Measurements from ENCODE around the gene CNR1.

DNA sequence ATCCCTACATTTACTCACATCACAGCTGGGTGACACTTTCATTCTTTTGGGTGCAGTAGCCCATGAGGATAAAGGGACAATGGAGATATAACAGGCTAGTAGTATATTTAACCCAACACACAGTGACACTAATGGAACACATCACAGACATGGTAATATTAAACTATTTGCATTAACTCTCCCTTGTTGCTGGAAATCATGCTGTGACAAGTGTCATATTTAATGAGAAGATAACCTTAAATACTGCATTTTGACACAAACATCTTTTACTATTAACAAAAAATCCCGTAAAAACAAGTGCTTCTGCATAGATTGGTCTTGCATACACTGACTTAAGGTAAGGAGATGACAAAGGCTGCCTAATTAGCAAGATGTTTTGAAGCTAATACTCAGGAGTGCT, 45.5 kb downstream of the CNR1 start:
- TF ChIP-seq EZH2 (IDR thresholded peaks at IDR 0.05; ENCODE audit: insufficient read depth, low read length) (no peak), CTCF (IDR thresholded peaks at IDR 0.05; ENCODE audit: insufficient read depth, low read depth, low read length) (no peak)
